Measurements from ENCODE around the gene MGARP. TPM values are rescaled to one million over a fixed set of nuclear protein-coding genes. Genes with fewer than 3 reads are reported as not detected.

Gene MGARP
- total and polyA plus RNA-seq, 9 of the 15 experiments (the other 6 are each of a cell fraction or from before 2014, with no cell fraction given), result 0.11 to 0.45 (median 0.23) TPM; not detected in 4

DNA sequence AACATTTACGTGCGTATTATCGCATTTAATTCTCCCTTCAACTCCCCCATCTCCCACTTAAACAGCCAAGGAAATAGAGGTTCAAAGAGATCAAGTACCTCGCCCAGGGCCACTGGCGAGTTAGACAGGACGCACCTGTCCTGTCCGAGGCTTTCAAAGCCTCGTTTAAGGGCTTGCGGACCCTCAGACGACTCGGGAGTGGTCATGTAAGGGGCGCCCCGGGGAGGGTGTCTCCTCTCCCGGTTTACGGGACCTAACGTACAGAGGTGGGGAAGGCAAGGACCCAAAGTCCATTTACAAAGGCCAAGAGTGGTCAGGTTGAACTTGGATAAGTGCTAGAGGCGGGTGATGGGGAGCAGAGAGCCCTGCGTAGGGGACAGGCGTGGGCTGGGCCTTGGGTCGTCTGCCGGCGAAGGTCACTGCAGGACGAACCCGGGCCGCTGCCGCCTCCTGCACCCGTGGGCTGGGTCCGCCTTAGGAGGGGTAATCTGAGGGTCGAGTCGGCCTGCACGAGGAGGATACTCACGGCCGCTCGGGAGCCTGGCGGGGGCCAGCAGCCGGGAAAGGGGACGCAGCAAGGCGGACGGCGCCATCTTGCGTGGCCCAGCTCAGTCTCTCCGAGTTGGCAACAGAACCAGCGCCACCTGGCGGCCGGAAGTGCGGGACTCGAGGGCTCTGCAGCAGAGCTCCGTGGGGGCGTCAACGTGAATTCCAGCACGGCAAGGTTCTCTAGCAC, 15.3 kb upstream of the MGARP start (continued):
- no peak for TF ChIP-seq PATZ1 (CRISPR knock-in tag; IDR thresholded peaks at IDR 0.05; ENCODE audit: borderline replicate concordance)
- TF ChIP-seq ZNF384 (IDR thresholded peaks at IDR 0.05; ENCODE audit: low read depth, low read length), result 0 out of 2 replicates have a peak, but pooled peaks have one; percentile 4
- TF ChIP-seq ELF1 (tag; IDR thresholded peaks at IDR 0.05), result peak; percentile 36; the same call in 1 of the 2 replicates
- TF ChIP-seq NRF1 (conservative IDR thresholded peaks at IDR 0.05 in 1 of 2, IDR thresholded peaks at IDR 0.05 in 1 of 2), result peak; percentile 31 to 52; a peak in 2 of 4 replicates
- no peak for TF ChIP-seq BRF1 (IDR thresholded peaks at IDR 0.05; ENCODE audit: borderline replicate concordance, extremely low read depth, insufficient read length)
- TF ChIP-seq HBP1 (CRISPR knock-in tag; IDR thresholded peaks at IDR 0.05), result no peak
- no peak; a peak in 1 of 3 replicates for TF ChIP-seq CBX3 (IDR thresholded peaks at IDR 0.05; ENCODE audit: borderline replicate concordance in 1 of 2, low read length in 2 of 2)
- no peak for TF ChIP-seq TCF7L2 (IDR thresholded peaks at IDR 0.05; ENCODE audit: low read depth, low read length)
- TF ChIP-seq ZNF121 (CRISPR knock-in tag; conservative IDR thresholded peaks at IDR 0.05), result no peak
- no peak for TF ChIP-seq ZBTB34 (CRISPR knock-in tag; IDR thresholded peaks at IDR 0.05)
- TF ChIP-seq, protein P1, sequence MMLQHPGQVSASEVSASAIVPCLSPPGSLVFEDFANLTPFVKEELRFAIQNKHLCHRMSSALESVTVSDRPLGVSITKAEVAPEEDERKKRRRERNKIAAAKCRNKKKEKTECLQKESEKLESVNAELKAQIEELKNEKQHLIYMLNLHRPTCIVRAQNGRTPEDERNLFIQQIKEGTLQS (IDR thresholded peaks at IDR 0.05), result no peak
- TF ChIP-seq, protein P1 (CRISPR knock-in tag; conservative IDR thresholded peaks at IDR 0.05), result no peak
- TF ChIP-seq ZNF764 (CRISPR knock-in tag; IDR thresholded peaks at IDR 0.05; ENCODE audit: low read depth), result 0 out of 2 replicates have a peak, but pooled peaks have one; percentile 4
- no peak for TF ChIP-seq SRSF7 (optimal IDR thresholded peaks at IDR 0.05; ENCODE audit: low read depth, low read length)
- no peak for TF ChIP-seq CBFA2T3 (IDR thresholded peaks at IDR 0.05)
- TF ChIP-seq RBFOX2 (IDR thresholded peaks at IDR 0.05; ENCODE audit: low read depth, low read length), result peak; percentile 99
- TF ChIP-seq BRF2 (IDR thresholded peaks at IDR 0.05; ENCODE audit: borderline replicate concordance, insufficient read depth, insufficient read length), result no peak
- no peak for TF ChIP-seq RBM34 (IDR thresholded peaks at IDR 0.05; ENCODE audit: borderline replicate concordance, insufficient read depth, low read length)
- TF ChIP-seq, protein P2, sequence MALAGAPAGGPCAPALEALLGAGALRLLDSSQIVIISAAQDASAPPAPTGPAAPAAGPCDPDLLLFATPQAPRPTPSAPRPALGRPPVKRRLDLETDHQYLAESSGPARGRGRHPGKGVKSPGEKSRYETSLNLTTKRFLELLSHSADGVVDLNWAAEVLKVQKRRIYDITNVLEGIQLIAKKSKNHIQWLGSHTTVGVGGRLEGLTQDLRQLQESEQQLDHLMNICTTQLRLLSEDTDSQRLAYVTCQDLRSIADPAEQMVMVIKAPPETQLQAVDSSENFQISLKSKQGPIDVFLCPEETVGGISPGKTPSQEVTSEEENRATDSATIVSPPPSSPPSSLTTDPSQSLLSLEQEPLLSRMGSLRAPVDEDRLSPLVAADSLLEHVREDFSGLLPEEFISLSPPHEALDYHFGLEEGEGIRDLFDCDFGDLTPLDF (CRISPR knock-in tag; IDR thresholded peaks at IDR 0.05), result no peak; the same call in 1 of the 2 replicates

Data from K562 (cell line).